Measurements from ENCODE around the gene ARHGAP1. TPM values are rescaled to one million over a fixed set of nuclear protein-coding genes. Genes with fewer than 3 reads are reported as not detected.

ARHGAP1 gene
- total RNA-seq, 1 experiment from 2014 or later, result 53.0 TPM

GRCh38 chr11:46737699-46738098 is 37.3 kb upstream of the ARHGAP1 start:
- no peak overlapping the region for H3K4me3 Mint-ChIP-seq
- ChIA-PET CTCF (no interaction called here), POLR2A (interaction anchor here (0.6 to 1.0 kb wide), 2 partner anchors 180 to 493 kb away, joined by 4 to 5 read pairs; no protein-coding TSS in a partner anchor)
- H3K9me3 Mint-ChIP-seq, result no peaks in the 10 kb centered on the region
- DNase-seq (ENCODE audit: low spot score) (no peak), ATAC-seq (no peak)
- H3K4me1 Mint-ChIP-seq, result 0 out of 2 replicates have a peak, but pooled peaks cover 5% of the 10 kb centered on the region
- TF ChIP-seq USF1 (CRISPR knock-in tag; IDR thresholded peaks at IDR 0.05), result no peak
- peak; percentile 26; the same call in 1 of the 2 replicates for TF ChIP-seq ZNF121 (CRISPR knock-in tag; IDR thresholded peaks at IDR 0.05)
- H3K36me3 Mint-ChIP-seq, result peaks cover 21% of the 10 kb centered on the region
- no peak overlapping the region for H3K27ac Mint-ChIP-seq
- no peaks in the 10 kb centered on the region; the same call in 1 of the 2 replicates for H3K27me3 Mint-ChIP-seq (ENCODE audit: low read depth)

- DNase-seq (ENCODE audit: low spot score) (no peak), ATAC-seq (no peak)
- Mint-ChIP-seq H3K9me3 (no peaks in the 10 kb centered on the region), H3K36me3 (peaks cover 10% of the 10 kb centered on the region), H3K27me3 (ENCODE audit: low read depth) (no peaks in the 10 kb centered on the region; the same call in 1 of the 2 replicates), H3K4me3 (no peak overlapping the region), H3K27ac (no peak overlapping the region), H3K4me1 (0 out of 2 replicates have a peak, but pooled peaks cover 5% of the 10 kb centered on the region)
- ChIA-PET POLR2A (no interaction called here), CTCF (no interaction called here)
- TF ChIP-seq ZNF416 (CRISPR knock-in tag; IDR thresholded peaks at IDR 0.05) (no peak), GRHL2 (CRISPR knock-in tag; IDR thresholded peaks at IDR 0.05; ENCODE audit: insufficient replicate concordance, severe bottlenecking) (no peak), SMAD4 (CRISPR knock-in tag; IDR thresholded peaks at IDR 0.05) (no peak), ESRRA (CRISPR knock-in tag; IDR thresholded peaks at IDR 0.05; ENCODE audit: borderline replicate concordance) (no peak), FOXJ3 (CRISPR knock-in tag; IDR thresholded peaks at IDR 0.05; ENCODE audit: borderline replicate concordance) (no peak), KAT7 (CRISPR knock-in tag; IDR thresholded peaks at IDR 0.05; ENCODE audit: borderline replicate concordance) (no peak)
These were observed 36.2 kb upstream of the ARHGAP1 start for GRCh38 chr11:46736615-46737014.

GRCh38 chr11:46736146-46736545 is 35.7 kb upstream of the ARHGAP1 start:
- TF ChIP-seq NFE2L1 (CRISPR knock-in tag; IDR thresholded peaks at IDR 0.05), result no peak
- TF ChIP-seq PRRX2 (CRISPR knock-in tag; IDR thresholded peaks at IDR 0.05), result no peak
- TF ChIP-seq MAX (CRISPR knock-in tag; IDR thresholded peaks at IDR 0.05), result no peak
- no peak for TF ChIP-seq ZNF121 (CRISPR knock-in tag; IDR thresholded peaks at IDR 0.05)
- no peak for TF ChIP-seq CBFB (CRISPR knock-in tag; IDR thresholded peaks at IDR 0.05; ENCODE audit: low read depth)
- TF ChIP-seq IRF2 (CRISPR knock-in tag; IDR thresholded peaks at IDR 0.05; ENCODE audit: borderline replicate concordance, low read depth), result no peak
- TF ChIP-seq NFYB (CRISPR knock-in tag; conservative IDR thresholded peaks at IDR 0.05; ENCODE audit: low read depth), result no peak
- no peak for TF ChIP-seq CREM (CRISPR knock-in tag; IDR thresholded peaks at IDR 0.05)
- TF ChIP-seq SMAD3 (CRISPR knock-in tag; IDR thresholded peaks at IDR 0.05; ENCODE audit: borderline replicate concordance), result no peak
- TF ChIP-seq PRDM15 (CRISPR knock-in tag; IDR thresholded peaks at IDR 0.05), result no peak
- TF ChIP-seq E2F5 (CRISPR knock-in tag; IDR thresholded peaks at IDR 0.05), result no peak
- no peak for TF ChIP-seq E2F4 (CRISPR knock-in tag; IDR thresholded peaks at IDR 0.05; ENCODE audit: borderline replicate concordance, low read depth)
- TF ChIP-seq IRF1 (CRISPR knock-in tag; IDR thresholded peaks at IDR 0.05), result no peak
- peaks cover 5% of the 10 kb centered on the region for H3K36me3 Mint-ChIP-seq
- ATAC-seq, result no peak
- CTCF ChIA-PET, result interaction anchor here (1.4 kb wide), 1 partner anchor 442 kb away, joined by 3 read pairs; no protein-coding TSS in a partner anchor
- DNase-seq (ENCODE audit: low spot score), result no peak
- no peaks in the 10 kb centered on the region; the same call in 1 of the 2 replicates for H3K27me3 Mint-ChIP-seq (ENCODE audit: low read depth)
- no peaks in the 10 kb centered on the region for H3K9me3 Mint-ChIP-seq
- POLR2A ChIA-PET, result no interaction called here
- H3K27ac Mint-ChIP-seq, result no peak overlapping the region
- 0 out of 2 replicates have a peak, but pooled peaks cover 5% of the 10 kb centered on the region for H3K4me1 Mint-ChIP-seq
- H3K4me3 Mint-ChIP-seq, result no peak overlapping the region
